GM12878 (cell line): ENCODE results near the gene GRK1. TPM values are rescaled to one million over a fixed set of nuclear protein-coding genes. Genes with fewer than 3 reads are reported as not detected.

Experiments used
- ATAC-seq: fragments of 200-7000 bp; cut with Tn5 transposase; 3 replicates; pipeline ENCODE4 v1.9.1; 2020; ENCODE audit warnings: mild to moderate bottlenecking, moderate library complexity
- BruUV-seq: library from RNA; stranded (reverse); fragments of 400-500 nt; replicated peaks from 2 replicates; lab custom pipeline; 2021; lab: Mats Ljungman, UMichigan
- CTCF ChIA-PET: fragments of 300-600 bp; sonication (Branson Sonifier 250); formaldehyde crosslinking; extraction: SDS; loops from one replicate; lab custom pipeline; 2021; ENCODE audit warnings: inconsistent platforms; lab: Yijun Ruan, JAX
- POLR2A ChIA-PET: fragments of 350-600 bp; formaldehyde crosslinking; extraction: SDS; loops from one replicate; lab custom pipeline; 2021; ENCODE audit warnings: inconsistent platforms; lab: Charles Lee
- RAD21 ChIA-PET: fragments of 300-600 bp; sonication (Branson Sonifier 250); formaldehyde crosslinking; loops from one replicate; lab custom pipeline; 2023; ENCODE audit warnings: antibody characterized with exemption; ENCODE audit not compliant: unreplicated experiment; lab: Charles Lee
- SMC1A ChIA-PET: fragments of 300-600 bp; sonication (Branson Sonifier 250); formaldehyde crosslinking; loops from one replicate; lab custom pipeline; 2023; ENCODE audit not compliant: unreplicated experiment, uncharacterized antibody; lab: Charles Lee
- DNase-seq: peaks from one replicate; pipeline ENCODE4 v3.0.0-alpha.2; 2011; ENCODE audit warnings: low read depth, low spot score
- FAIRE-seq: peaks from 3 replicates; lab custom pipeline; 2011; peaks lifted over from hg19 to GRCh38; lab: Jason Lieb, UNC
- H2AFZ ChIP-seq: 2 replicates; pipeline ENCODE4 v1.6.0; 2011; ENCODE audit warnings: low read depth, low read length, control low read depth; ENCODE audit not compliant: control insufficient read depth
- H3K27ac ChIP-seq: 2 replicates; pipeline ENCODE4 v1.5.1; 2011; ENCODE audit warnings: control low read depth; ENCODE audit not compliant: control insufficient read depth, insufficient read depth
- H3K27me3 ChIP-seq, 2 experiments: replicated peaks in 1 of 2; 2 replicates each; pipeline versions ENCODE4 v1.6.0 to v1.6.1; 2011; ENCODE audit warnings: low read length in 1 of 2; ENCODE audit not compliant: control insufficient read depth in 2 of 2, insufficient read depth in 2 of 2
- H3K36me3 ChIP-seq, 2 experiments: 2 replicates each; pipeline ENCODE4 v1.5.1; 2011; ENCODE audit warnings: low read length in 1 of 2; ENCODE audit not compliant: control insufficient read depth in 2 of 2, insufficient read depth in 2 of 2
- H3K4me1 ChIP-seq: 2 replicates; pipeline ENCODE4 v1.6.1; 2011; ENCODE audit warnings: mild to moderate bottlenecking, low read length, moderate library complexity, mixed read lengths; ENCODE audit not compliant: control insufficient read depth, insufficient read depth
- H3K4me2 ChIP-seq: 2 replicates; pipeline ENCODE4 v1.6.0; 2011; ENCODE audit warnings: control low read depth; ENCODE audit not compliant: control insufficient read depth, insufficient read depth
- H3K4me3 ChIP-seq: fragments of 200-600 bp; sonication (generic); 2 replicates; pipeline ENCODE4 v1.5.1; 2016
- H3K79me2 ChIP-seq: 2 replicates; pipeline ENCODE4 v1.6.0; 2011; ENCODE audit warnings: low read length; ENCODE audit not compliant: control insufficient read depth, insufficient read depth
- H3K9ac ChIP-seq: 2 replicates; pipeline ENCODE4 v1.8.0; 2011; ENCODE audit warnings: low read length, control low read depth, mixed read lengths; ENCODE audit not compliant: control insufficient read depth, insufficient read depth
- H3K9me3 ChIP-seq: replicated peaks from 3 replicates; pipeline ENCODE4 v1.5.1; 2011; ENCODE audit warnings: mild to moderate bottlenecking, low read length; ENCODE audit not compliant: control insufficient read depth, insufficient read depth
- H4K20me1 ChIP-seq: 2 replicates; pipeline ENCODE4 v1.6.0; 2011; ENCODE audit not compliant: control insufficient read depth, insufficient read depth
- ELK1 ChIP-seq: IDR thresholded peaks from 2 replicates; pipeline ENCODE4 v1.6.1; 2012; ENCODE audit warnings: low read depth, low read length, improper control_type of control experiment
- MXI1 ChIP-seq: fragments of 150-350 bp; IDR thresholded peaks from 2 replicates; pipeline ENCODE4 v1.6.1; 2011; ENCODE audit warnings: low read depth, mild to moderate bottlenecking, inconsistent platforms, low read length, improper control_type of control experiment
- SMC3 ChIP-seq: IDR thresholded peaks from 2 replicates; pipeline ENCODE4 v1.6.1; 2011; ENCODE audit warnings: low read length, improper control_type of control experiment, borderline replicate concordance
- STAT3 ChIP-seq: IDR thresholded peaks from 2 replicates; pipeline ENCODE4 v1.6.1; 2011; ENCODE audit warnings: low read depth, low read length, improper control_type of control experiment
- WGBS: methylation state at CpG from one replicate; pipeline ENCODE4 v1.1.6; 2016; ENCODE audit warnings: low lambda C conversion rate; ENCODE audit not compliant: insufficient replicate concordance, insufficient coverage; ENCODE audit errors: missing lambda C conversion rate; 5-methylcytosine and 5-hydroxymethylcytosine counted together
- in situ Hi-C: fragments of 300-500 bp; cut with MboI; formaldehyde crosslinking; loops from 9 replicates; pipeline ENCODE4 v1.14.3; 2018; ENCODE audit warnings: mixed read lengths
- intact Hi-C: fragments of 100-400 bp; cut with micrococcal nuclease; formaldehyde crosslinking; loops from one replicate; pipeline ENCODE4 v1.14.2; 2022; ENCODE audit not compliant: unreplicated experiment
- polyA plus RNA-seq, 11 experiments: library from polyadenylated mRNA; depleted of rRNA in 4 of 11; unstranded in 6 of 11; stranded (reverse) in 5 of 11; fragments of >200 nt; fragmentation: Nextera tagmentation in 4 of 11; fragmentation: Illumina TruSeq in 1 of 11; extraction: Ambion mirVana in 4 of 11; extraction: Trizol in 1 of 11; gene quantifications; 1 replicate in 1 of 11; 2 replicates in 10 of 11; pipeline versions ENCODE4 v1.2.1 to v1.2.3, GENCODE V29; 2011 to 2016; ENCODE audit warnings: inconsistent platforms in 2 of 11, missing spikeins in 2 of 11, low read depth in 1 of 11
- total RNA-seq, 4 experiments: library from RNA; depleted of rRNA in 3 of 4; stranded (reverse); fragments of >200 nt in 3 of 4; fragmentation: Illumina TruSeq in 1 of 4; extraction: Trizol in 1 of 4; gene quantifications; 2 replicates each; pipeline versions ENCODE4 v1.2.1 to v1.2.3, GENCODE V29; 2013 to 2021

Gene GRK1
- total and polyA plus RNA-seq, 10 of the 15 experiments (the other 5 are each of a cell fraction or from before 2014, with no cell fraction given): under 0.01 to 0.04 TPM; not detected in 8

DNA sequence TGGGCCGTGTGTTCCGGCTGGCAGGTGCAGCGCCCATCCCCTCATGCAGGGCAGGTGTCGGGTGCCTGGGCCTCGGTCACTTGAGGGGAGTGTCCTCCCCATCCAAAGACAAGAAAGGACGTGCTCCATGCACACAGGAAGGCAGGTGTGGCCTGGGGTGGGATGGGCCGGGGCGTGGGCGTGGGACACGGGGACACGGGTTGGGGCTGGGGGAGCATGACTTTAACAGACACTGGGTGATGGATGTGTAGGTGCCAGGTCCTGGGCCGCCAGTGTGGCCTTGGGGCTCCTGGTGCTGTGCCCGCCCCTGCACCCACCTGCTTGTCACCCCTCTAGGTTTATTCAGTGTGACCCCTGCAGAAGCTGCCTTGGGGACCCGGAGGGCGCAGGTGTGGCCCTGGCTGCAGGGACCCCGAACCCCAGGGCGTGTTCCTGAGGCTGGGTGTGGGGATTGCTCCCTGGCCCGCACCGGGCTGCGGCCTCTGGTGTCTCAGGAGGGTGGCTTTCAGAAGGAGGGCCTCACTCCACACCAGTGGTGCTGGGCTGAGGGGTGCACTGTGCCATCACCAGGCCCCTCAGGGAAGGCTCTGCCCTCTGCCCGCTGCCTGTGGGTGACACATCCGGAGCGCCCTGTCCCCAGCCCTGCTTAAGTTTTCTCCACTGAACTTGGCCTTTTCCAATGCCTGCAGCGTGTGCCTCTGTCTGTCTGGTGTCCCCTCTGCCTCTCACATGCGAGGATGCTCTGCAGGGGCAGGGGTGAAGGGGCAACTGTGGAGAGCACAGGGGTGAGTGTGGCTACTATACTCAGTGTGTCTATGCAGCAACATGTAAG is 97.2 kb downstream of the GRK1 start:
- Histone ChIP-seq H3K4me3 (no peak overlapping the region), H3K27ac (no peak overlapping the region), H3K9me3 (no peaks in the 10 kb centered on the region), H2AFZ (no peak overlapping the region), H3K27me3 (peaks cover 6 to 13% of the 10 kb centered on the region in 2 experiments), H3K9ac (no peak overlapping the region), H3K4me2 (no peak overlapping the region), H3K79me2 (no peaks in the 10 kb centered on the region), H4K20me1 (no peaks in the 10 kb centered on the region), H3K36me3 (no peaks in the 10 kb centered on the region), H3K4me1 (no peaks in the 10 kb centered on the region; the same call in 1 of the 2 replicates)
- no peak for DNase-seq
- TF ChIP-seq ELK1: no peak
- TF ChIP-seq SMC3: no peak
- TF ChIP-seq STAT3: no peak
- no peak for TF ChIP-seq MXI1
- intact Hi-C loops: no loop called here
- FAIRE-seq: no peak
- SMC1A ChIA-PET: no interaction called here
- RAD21 ChIA-PET: no interaction called here
- in situ Hi-C loops: no loop called here
- 49% methylated on average over 25 of the region's 25 CpGs for WGBS
- no peak for ATAC-seq
- POLR2A ChIA-PET: no interaction called here
- no TSS peak for BruUV-seq
- CTCF ChIA-PET: no interaction called here
